Embryonic facial prominence (tissue), 1 donor: ENCODE results near the gene SIGLEC15.
"Not testable (repeated sequence)": the region's sequence is repeated elsewhere in the genome, so short reads cannot be mapped to it uniquely, and the experiment has no call there.

Experiments used
- DNase-seq: peaks from one replicate; pipeline ENCODE4 v3.0.0-alpha.2; 2016; ENCODE audit errors: extremely low spot score

SIGLEC15 gene

DNA sequence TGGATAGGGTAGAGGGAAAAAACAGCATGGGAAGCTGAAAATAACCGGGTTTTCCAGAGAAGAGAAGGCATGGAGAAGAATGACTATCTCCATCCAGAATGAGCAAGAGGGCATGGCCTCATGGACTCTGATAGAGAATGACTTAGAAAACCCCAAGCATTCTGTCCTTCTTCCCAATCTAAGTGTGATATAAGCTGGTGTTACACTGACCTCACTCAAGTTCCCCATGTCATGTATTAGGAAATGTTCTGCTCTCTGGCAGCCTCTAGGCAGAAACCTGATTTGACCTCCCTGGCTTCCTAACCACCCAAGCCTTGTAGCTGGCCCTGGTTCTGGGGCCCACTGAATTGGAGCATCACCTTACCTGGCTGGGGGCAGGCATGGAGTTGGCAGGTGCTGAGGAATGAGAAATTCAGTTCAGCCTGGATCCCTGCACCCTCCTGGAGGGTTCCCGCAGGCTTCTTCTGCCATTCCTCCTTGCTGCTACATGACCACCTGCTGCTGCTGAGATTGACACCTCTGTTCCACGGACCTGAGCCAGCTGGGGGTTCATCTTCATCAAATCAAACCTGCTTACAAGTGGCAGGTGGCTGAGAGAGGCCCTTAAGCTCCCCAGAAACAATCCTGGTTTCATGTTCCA is 5.2 kb upstream of the SIGLEC15 start:
- DNase-seq, result no peak

DNA sequence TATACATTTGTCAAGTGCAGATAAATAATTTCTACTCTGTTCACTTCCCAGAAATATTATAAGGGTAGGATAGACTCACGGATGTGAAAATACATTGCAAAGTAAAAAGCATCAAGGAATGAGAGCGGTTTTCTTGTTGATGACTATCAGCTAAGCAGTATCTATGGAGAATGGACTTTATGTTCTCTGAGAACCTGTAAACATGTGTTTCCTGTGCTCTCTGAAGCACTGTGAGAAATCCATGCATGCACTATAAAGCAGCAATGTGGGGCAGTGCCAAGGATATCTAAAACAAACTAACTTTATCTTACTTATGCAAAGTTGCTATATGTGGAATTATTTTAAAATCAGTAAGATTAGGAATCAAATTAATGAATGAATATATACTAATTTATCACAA is 4.4 kb upstream of the SIGLEC15 start:
- DNase-seq, result no peak

DNA sequence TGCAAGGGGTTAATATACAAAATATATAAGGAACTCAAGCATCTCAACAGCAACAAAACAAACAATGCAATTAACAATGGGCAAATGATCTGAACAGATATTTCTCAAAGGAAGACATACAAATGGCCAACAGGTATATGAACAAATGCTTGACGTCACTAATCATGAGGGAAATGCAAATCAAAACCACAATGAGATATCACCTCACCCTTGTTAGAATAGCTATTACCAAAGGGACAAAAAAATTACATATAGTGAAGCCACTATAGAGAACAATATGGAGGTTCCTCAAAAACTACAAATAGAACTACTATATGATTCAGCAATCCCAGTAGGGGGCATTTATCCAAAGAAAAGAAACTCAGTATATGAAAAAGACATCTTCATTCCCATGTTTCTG is 3.8 kb upstream of the SIGLEC15 start:
- DNase-seq, result no peak

DNA sequence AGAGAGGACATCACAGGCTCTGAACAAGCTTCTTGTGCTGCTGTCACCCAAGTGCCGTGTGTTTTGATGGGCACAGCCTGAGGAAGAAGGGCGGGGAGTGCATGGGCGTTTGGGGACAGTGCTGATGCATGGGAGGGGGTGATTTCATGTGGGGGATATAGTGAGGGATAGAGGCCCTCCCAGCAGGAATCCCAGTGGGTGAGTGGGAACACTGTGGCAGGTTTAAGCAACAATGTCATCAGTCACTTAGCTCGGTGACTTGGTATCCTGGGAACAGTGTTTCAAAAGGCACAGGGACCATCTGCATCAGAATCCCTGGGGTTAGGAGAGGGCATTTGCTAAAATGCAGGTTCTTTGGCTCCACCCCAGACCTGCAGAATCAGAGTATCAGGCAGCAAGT is 609 bp downstream of the SIGLEC15 start:
- no peak for DNase-seq

DNA sequence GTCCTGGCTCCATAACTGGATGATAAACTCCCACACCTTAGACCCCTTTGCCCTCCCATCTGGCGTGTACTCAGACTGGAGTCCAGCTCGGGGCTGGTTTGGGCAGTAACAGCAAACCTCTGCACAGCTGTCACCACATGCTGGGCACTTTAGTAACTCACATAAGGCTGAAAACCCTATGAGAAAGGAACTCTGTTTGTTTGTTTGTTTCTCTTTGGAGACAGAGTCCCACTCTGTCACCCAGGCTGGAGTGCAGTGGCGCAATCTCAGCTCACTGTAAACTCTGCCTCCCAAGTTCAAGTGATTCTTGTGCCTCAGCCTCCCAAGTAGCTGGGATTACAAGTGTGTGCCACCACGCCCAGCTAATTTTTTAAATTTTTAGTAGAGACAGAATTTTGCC is 1.2 kb downstream of the SIGLEC15 start:
- not testable (repeated sequence) for DNase-seq

DNA sequence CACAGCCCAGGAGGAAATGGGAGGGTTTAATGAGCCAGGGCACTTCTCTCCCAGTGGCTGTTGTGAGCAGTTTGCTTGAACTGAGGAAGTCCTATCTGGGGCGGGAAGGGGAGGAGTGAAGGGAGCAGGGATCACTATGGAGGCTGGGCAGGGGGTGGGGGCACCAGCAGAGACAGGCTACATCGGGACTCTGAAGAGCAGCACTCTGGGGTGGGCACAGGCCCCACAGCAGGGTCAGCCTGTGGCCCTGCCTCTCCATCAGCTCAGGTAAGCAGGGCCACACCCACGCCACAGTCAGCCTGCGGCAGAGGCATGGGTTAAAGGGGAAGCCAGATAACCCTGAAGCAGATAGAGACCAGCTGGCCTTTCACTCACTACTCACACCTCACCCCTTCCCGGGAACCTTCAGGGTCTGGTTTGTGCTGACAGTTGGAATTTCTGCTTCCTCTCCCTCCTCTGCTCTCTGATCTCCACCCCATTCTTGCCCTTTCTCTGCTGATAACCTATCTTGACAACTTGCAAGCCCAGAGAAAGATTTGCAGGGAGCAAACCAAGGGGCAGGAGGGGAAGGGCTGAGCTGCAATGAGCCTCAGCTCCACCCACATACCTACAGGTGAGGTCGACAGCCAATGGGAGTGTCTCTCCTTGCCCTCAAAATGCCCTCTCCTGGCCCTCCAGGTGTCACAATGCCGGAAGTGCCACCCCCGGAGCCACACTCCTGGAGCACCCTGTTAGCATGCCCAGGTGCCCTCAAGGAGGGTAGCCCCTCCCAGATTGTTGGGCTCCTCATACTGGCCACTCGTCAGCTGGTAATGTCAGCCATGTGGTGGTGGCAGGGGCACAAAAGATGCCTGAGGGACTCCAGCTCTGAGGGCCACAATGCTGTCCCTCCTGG is 3.7 kb downstream of the SIGLEC15 start:
- DNase-seq, result no peak

DNA sequence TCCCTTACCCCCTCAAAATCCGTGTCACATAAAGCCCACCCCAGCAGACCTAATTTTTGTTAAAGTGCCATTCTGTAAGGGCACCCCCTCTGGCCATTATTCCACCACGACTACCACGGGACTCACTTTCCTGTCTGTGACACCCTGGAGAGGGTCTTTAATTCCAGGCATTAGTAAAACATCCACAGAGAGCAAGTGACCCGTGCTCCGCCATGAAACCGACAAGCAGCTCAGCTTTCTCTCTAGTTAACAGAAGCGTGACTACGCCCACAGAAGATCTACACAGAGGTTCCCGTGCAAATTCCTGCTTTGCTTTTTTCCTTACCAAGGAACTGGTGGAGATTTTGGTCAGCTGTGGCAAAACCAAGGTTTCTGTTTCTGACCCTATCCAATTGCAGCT is 4.4 kb downstream of the SIGLEC15 start:
- DNase-seq, result no peak

DNA sequence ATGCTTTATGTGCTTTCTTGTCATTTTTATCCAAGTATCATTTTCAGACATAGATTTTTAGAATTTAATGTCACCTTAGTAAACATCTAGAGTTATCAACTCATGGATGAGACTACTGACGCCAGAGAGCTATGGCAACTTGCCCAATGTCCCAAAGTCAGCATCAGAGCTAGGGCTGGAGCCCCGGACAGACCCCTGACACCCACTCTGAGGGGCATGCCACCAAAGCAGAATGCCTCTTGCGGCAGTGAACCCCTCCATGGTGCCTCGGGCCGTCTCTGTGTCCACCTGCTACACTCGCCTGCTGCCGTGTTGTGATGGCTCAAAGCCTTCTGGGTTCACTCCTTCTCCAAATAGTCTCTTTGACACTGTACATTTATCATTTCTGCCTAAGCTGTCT is 5.4 kb downstream of the SIGLEC15 start:
- no peak for DNase-seq

DNA sequence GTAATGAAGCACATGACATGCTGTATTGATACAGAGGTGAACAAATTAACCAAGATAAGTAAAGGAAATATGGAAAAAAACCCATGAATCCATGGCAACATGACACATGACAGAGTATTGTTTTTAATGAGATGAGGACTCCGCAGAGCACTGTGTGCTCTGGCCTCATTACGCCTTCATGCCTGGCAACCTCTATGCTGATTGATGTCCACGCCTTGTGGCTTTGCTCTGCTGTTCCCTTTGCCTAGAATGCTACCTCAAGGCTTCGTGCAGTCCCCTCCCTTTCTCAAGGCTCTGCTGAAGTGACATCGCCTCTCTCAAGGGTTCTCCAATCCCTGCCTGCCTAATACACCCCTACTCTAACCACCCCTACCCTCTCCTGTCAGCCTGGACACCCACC is 8.4 kb downstream of the SIGLEC15 start:
- DNase-seq, result no peak

DNA sequence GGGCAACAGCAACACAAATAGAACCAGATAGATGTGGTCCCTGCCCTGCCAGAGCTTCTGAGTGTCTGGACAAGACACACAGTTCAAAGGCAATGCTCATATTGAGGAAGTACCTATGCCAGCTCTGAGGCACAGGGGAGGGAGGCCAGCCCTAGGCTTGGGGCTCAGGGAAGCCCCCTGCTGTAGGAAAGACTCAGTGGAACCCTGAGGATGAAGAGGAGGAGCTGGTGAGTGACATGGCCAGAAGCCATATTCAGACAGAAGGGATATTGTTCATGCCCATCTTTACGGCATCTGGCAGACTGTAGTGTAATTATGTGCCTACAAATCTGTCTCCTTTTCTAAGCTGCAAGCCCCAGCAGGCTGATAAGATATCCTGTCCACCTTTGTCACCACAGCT is 8.8 kb downstream of the SIGLEC15 start:
- no peak for DNase-seq

DNA sequence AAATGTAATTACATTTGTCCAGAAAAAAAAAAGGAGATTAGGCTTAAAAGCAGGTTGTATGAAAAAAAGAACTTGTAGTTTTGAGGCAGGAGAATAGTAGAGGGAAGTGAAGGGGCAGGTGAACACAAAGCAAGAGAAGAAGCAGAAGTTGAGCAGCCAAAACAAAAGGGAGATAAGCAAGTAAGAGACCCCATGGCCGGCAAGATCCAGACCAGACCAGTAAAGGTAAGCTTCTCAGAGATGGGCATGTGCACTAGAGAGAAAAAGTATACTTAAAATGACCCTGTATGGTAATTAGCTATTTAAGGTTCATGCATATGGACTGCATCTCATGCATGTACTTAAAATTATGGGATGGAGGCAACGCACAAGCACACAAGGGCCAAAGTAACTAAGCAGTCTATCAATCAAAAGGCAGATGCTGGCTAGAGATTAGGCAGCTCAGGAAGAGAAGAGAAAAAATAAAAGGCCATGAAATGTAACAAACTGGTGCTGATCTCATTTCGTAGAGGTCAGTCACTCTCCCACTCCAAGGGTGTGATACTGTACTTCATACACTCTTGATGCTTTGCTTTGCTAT is 9.7 kb downstream of the SIGLEC15 start:
- no peak for DNase-seq

DNA sequence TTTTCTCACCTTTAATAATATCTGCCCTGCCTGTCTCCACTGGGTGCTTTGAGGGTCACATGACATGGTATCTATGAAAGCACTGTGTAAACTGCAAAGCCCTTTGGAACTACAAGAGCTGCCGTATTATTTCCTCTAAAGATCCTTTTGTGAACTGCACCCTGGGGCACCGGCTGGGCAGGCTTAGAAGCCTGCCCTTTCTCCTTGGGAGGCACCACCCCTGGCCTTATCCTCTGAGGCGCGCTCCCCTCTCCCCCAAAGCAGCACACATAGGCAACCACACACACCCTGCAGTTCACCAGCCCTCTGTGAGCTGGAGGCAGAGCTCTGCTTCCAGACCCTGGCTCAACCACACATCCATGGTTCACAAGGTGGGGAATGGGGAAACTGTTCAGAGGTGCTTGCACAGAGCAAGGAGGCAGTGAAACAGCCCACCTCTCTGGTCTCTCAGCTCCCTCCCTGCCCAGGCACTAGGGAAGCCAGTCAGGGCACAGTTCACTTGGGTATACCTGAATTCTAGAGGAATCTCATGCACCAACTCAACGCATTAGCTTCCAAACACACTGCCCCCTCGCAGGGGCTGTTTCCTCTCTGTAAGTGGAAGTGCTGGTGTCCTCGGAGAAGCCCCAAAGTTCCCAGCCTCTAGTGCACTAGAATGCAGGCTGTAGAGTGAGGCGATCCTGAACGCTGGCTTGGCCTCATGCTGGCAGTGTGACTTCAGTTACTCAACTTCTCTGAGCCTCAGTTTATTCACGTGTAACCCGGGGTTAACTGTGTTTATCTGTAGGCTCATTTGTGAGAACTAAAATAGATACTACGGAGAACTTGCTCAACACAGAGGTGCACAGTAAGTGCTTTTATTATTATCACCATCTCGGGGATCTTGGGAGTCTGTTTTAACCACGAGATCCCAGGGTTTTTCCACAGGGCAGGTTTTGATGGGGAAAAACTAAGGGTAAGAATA is 11.0 kb downstream of the SIGLEC15 start:
- no peak for DNase-seq

DNA sequence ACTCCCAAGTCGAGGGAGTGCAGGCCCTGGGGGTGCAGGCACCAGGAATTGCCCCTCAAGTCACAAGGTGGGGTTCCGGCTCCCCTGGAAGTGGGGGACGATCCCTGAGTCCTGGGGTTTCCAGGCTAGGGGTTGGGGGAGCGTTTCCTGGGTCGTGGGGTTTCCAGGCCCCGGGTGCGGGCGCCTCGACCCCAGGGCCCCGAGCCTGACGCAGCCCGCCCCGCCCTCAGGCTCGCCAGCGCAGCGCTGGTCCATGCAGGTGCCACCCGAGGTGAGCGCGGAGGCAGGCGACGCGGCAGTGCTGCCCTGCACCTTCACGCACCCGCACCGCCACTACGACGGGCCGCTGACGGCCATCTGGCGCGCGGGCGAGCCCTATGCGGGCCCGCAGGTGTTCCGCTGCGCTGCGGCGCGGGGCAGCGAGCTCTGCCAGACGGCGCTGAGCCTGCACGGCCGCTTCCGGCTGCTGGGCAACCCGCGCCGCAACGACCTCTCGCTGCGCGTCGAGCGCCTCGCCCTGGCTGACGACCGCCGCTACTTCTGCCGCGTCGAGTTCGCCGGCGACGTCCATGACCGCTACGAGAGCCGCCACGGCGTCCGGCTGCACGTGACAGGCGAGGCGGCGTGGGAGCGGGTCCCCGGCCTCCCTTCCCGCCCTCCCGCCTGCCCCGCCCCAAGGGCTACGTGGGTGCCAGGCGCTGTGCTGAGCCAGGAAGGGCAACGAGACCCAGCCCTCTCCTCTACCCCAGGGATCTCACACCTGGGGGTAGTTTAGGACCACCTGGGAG is 12.0 kb downstream of the SIGLEC15 start:
- no peak for DNase-seq

DNA sequence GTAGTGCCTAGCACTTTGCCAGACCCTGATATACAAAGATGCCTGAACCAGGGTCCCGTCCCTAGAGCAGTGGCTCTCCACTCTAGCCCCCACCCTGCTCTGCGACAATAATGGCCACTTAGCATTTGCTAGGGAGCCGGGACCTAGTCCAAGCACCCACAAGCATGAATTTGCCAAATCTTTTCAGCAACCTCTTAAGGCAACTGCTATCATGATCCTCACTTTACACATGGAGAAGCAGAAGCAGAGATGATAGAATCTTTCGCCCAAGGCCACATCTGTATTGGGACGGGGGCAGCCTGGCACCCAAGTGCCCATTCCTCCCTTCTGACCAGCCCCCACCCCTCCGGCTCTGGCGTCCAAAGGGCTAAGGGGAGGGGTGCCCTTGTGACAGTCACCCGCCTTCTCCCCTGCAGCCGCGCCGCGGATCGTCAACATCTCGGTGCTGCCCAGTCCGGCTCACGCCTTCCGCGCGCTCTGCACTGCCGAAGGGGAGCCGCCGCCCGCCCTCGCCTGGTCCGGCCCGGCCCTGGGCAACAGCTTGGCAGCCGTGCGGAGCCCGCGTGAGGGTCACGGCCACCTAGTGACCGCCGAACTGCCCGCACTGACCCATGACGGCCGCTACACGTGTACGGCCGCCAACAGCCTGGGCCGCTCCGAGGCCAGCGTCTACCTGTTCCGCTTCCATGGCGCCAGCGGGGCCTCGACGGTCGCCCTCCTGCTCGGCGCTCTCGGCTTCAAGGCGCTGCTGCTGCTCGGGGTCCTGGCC is 13.0 kb downstream of the SIGLEC15 start:
- DNase-seq, result no peak

DNA sequence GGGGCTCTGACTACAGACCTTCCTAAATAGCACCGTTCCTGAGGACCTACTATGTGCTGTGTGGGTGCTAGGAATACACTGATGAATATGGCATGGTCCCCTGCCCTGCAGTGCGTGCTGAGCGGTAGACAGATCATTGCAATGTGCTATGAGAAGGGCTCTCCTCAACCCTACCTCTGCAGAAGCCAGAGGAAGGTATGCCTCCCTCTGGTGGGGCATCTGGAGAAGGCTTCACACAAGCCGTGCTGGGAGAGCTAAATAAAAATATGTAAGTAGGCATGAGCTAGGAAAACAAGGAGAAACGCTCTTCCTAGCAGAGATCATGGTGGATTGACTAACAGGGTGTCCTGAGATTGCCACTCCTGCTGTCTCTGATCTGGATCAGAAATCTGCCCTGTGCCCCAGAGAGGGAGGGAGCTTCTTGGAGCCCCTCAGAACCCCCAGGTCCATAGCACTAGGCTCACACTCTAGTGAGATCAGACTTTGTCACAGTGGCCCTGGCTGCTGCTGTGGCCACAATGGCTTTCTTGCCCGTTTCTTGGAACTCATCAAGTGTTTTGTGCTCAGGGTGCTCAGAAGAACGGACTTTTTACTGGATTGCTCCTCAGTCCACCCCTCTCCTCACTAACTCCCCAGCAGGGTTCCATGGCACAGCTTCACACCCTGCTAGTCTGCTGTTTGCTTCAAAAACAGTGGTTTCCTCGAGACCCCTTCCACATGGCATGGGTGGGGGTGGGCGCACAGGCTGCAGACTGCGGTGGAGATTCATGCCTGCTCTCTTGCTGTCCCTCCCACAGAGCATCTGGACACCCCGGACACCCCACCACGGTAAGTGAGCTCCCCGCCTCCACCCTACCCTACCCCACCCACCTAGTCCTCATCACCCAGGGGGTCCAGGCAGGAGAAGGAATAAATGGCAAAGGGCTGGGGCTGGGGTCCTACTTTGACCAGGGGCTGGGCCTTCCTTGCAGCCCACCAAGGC is 14.2 kb downstream of the SIGLEC15 start:
- no peak for DNase-seq

DNA sequence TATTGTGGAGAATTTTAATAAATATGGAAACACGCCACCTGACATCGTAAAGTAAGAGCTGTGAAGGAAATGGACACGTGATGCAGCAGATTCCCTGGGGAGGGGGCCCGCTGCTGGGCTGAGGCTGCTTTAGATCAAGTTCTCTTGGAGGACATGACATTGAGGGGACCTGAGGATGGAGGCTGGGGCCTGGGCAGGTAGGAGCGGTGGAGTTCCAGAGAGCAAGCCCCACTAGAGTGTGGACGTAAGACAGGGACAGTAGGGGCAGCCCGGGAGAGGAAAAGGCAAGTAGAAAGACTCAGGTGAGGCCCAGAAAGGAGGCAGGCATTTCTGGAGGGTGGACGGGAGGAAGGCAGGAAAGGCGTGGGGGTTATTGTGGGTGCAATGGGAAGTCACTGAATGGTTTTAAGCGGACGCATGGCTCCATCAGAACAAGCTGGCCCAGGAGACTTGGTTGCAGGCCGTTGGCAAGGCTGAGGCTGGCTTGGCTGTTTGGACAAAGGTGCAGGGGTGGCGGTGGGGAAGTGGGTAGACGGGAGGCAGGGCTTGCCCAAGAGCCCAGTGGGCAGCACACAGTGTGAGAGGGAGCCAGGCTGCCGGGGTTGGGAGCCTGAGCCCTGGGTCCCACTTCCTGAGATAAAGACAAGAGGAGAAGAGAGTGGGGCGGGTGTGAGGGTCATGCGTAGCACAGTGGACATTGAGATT is 15.7 kb downstream of the SIGLEC15 start:
- DNase-seq, result no peak

DNA sequence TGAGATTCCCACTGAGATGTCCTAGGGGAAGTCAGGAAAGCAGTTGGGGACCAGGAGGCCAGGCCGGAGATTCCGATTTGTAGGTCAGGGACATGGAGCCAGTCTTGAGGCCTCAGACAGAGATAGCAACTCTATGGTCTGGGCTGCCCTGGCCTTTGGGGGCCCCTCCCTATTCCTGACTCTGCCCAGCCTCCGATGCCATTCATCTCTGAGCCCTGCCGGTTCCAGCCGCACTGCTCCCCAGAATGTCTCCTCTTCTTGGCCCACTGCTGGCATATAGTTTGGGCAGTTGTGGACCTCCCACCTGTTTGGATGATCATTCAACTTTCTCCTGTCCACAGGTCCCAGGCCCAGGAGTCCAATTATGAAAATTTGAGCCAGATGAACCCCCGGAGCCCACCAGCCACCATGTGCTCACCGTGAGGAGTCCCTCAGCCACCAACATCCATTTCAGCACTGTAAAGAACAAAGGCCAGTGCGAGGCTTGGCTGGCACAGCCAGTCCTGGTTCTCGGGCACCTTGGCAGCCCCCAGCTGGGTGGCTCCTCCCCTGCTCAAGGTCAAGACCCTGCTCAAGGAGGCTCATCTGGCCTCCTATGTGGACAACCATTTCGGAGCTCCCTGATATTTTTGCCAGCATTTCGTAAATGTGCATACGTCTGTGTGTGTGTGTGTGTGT is 16.4 kb downstream of the SIGLEC15 start:
- no peak for DNase-seq

DNA sequence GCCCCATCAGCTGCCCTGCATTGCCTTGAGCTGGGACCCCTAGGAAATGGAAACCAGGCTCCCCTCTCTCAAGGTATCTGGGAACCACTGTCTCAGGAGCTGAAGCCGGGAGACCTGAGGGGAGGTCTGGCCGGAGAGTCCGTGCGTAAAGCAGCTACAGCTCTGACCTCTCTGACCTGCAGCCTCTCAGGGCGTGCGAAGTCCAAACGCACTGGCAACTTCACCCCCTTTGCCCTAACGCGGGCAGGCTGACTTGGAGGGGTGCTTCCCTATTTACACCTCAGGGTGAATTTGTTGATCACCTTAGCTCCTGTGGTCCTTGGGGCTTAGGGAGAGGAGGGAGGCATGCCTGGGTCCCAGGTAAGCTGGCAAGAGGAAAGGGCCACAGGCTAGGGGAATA is 17.5 kb downstream of the SIGLEC15 start:
- no peak for DNase-seq
